Activated CD4-positive, alpha-beta T cell treated with anti-CD3 and anti-CD28 coated beads for 24 hours (primary cell): Measurements from ENCODE around the gene FAM89B.
A peak's percentile ranks its signal among the peaks of the same experiment; 100 is the strongest.

Experiments
- DNase-seq, 2 donors: peaks; one replicate each; pipeline ENCODE4 v3.0.0-alpha.2; 2020; ENCODE audit warnings: low read depth in 2 of 2

Gene FAM89B

DNA sequence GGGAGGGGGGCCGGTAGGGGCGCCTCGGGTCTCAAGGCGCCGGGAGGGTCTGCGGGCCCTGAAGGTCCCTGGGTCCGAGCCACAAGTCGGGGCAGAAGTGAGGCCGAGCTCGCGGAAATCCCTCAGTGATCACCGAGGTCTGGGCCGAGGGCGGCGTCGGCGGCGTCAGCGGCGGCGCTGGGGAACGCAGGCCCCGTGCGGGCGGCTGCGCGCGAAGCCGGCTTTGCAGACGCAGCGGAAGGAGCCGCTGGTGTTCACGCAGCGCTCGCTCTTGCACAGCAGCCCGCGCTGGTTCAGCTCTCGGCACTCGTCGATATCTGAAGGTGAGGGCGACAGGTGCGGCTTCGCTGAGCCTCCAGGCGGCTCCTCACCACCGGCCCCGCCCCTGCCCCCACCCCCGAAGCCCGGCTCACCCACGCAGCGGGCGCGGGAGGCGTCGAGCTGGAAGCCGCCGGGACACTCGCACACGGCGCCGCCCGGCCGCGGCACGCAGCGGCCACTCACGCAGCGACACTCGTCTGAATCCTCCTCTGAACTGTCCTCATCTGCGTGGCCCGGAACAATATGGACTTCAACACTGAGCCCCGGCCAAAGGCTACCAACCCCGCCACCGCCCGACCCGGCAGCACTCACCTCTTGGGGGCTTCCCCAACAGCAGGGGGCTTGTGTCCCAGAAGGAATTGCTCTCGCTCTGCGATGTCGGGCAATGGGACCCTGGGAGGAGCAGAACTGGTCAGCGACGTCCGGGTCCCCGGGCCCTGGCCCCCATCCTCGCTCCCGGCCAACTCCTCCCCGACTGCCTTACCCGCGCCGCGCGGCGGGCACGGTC is 33.2 kb upstream of the FAM89B start:
- no peak for DNase-seq

DNA sequence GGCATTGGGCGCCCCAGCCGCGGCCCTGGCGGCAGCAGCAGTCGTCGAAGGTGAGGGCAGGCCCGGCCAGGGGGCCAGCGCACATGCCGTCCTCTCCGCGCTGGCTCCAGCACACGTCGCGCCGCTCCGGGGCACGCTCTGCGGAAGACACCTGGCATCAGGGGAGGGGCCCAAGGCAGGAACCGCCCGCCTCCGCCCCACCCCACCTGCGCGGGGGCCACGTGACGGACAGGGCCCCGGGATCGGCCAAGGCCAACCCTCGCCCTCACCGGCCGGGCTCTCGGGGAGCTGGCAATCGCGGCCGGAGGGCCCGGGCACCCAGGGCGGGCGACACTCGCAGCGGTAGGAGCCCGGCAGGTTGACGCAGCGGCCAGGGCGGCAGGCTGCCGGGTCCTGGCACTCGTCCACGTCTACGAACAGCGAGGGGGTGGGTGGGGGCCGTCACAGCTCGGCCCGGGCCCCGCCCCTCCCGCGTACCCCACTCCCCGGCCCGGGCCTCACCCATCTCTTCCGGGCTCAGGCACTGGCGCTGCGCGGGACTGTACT is 32.5 kb upstream of the FAM89B start:
- DNase-seq = no peak

DNA sequence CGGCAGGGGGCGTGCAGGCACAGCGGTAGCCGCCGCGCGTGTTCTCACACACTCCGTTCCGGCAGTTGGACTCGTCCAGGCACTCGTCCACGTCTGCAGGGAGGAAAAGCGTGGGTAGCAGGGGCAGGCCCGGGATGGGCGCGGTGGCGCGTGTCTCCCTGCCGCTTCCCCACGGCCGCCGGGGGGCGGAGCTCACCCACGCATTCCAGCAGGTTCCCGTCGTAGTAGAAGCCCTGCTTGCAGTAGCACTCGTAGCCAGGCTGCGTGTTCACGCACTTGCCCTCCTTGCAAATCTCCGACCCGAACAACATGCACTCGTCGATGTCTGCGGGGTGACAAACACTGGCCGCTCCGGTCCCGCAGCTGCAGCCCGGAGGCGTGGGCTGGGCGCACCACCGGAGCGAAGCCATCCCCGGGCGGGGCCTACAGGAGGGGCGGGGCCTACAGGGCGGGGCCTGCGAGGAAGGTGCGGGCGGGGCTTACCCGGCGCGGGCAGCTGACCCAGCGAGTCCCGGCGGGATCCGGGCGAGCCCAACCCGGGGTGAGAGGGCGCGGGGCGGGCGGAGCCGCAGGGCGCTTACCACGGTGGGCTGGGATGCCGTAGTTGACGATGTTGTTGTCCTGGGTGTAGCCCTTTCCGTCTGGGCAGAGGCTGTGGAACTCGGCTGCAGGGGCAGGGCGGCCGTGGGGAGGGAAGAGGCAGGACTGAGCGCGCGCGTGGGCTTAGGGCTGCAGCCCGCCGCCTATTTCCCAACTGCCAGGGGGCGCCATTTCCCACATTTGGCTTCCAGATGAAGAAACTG is 31.8 kb upstream of the FAM89B start:
- DNase-seq = peak; percentile 72 to 82

DNA sequence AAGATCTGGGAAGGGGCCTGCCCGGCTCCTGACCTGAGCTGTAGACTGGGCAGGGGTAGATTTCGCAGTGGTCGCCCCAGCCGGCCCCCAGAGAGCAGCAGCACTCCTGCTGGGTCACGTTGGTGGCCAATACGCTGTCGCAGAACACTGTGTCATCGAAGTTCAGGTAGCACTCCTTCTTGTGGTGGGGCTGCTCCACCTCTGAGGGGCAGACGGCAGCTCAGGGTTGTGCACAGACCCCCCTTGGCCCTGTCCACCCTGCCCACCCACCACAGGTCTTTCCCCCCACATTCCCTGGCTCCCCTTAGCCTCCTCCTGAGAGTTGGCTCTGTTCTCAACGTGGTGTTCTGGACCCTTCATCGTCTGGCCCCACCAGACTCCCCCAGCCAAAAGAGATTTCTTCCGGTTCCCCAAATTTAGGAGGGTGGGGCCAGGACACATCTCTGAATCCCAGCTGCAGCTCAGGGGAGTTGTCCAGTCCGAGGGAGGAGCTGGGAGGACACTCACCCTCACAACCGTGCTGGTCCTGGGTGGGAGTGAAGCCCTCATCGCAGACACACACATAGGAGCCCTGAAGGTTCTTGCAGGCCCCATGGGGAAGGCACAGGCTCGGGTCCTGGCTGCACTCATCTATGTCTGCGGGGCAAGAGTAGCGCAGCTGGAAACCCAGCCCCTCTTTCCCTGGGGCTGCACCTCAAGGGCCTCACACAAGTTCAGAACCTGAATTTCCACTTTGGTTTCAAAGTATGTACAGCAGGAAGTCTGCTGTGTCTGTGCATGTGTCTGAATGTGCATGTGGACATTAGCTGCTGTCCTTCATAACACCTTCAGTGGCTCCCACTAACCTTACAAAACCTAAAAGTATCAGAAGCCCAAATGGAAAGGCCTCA is 31.0 kb upstream of the FAM89B start:
- no peak for DNase-seq

DNA sequence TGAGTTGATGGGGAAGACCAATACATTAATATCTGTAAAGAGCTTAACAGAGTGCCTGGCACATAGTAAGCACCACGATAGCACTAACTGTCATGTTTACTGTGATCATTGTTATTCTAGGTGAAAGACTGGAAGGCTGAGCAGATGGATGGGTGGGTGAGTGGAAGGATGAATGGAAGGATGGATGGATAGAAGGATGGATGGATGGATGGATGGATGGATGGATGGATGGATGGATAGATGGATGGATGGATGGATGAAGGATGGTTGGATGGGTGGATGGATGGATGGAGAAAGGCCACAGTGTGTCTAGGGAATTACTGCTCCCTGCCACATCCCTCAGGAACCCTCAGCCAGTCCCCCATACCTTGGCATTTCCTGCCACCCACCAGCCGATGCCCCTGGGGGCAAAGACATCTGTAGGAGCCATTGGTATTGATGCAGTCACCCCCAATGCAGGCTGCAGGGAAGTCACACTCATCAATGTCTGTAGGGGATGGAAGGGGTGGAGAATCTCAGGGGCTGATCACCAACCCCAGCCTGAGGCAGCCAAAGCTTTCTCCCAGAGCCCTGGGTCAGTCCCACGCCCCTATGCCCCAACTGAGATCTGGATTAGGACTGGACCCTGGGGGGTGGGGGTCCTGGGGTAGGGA is 29.5 kb upstream of the FAM89B start:
- no peak for DNase-seq

DNA sequence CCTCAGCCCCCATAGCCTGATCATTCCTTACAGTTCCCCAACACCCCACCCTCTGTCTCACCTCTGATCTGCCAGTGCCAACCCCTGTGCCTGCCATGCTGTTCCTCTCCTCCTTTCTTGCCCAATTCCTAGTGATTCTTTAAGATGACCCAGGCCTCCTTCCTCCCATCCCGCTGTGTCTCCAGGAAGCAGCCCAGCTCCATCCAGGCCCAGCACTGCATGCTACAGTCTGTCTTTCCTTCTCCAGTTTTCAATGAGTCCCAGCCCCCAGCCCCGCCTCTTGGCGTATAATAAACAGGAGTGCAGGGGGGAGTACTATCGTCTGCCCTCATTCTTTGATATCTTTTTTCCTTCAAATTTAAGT is 26.5 kb upstream of the FAM89B start:
- DNase-seq = no peak

DNA sequence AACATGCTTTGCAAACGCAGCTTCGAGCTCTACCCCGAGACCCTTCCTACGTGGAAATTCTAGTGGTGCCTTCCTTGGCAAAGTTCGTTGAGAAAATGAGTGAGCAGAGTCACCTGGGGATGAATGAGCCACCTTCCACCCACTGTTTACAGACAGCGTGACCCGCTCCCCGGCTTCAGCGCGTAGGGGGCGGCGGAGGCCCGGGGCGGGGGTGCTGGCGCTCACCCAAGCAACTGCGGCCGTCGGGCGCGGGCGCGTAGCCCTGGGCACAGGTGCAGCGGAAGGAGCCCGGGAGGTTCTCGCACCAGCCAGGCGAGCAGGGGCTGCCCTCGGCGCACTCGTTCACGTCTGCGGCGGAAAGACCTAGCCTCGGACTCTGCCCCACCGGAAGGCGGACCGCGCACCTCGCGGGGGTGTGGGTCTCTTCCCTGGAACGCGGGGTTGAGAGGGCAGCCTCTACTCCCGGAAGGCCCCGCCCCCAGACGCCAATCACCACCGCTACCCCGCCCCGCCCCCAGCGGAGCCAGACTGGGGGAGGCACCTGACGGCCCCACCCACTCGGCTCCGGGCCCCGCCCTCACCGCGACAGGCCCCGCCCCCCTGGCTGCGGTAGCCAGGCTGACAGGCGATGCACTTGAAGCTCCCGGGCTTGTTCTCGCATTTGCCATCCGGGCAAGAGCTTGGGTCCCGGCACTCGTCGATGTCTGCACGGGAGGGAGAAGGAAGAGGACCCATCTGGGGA is 25.9 kb upstream of the FAM89B start:
- DNase-seq = peak; percentile 99

DNA sequence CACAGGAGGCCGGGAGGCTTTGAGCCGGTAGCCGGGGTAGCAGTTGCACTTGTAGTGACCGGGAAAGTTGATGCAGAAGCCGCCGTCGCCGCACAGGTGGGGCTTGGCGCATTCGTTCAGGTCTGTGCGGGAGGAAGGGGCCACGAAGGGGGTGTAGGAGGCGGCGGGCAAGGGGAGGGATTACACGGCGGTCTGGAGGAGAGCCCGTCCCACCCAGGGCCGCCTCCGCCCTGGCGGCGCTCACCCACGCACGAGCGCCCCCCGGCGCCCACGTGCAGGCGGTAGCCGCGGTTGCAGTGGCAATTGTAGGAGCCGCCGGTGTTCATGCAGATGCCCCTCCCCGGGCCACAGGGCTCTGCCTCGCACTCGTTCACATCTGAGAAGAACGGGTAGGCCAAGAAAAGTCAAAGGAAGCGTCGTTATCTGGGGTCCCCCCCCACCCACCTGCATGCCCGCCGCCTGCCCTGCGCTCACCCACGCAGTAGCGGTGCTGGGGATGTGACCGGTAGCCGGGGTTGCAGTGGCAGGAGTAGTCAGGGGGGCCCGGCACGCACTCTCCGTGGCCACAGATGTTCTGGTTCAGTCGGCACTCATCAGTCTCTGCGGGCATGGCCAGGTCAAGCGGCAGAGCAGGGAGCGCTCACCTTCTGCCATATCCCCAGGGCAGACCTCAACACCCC is 24.8 kb upstream of the FAM89B start:
- no peak for DNase-seq

DNA sequence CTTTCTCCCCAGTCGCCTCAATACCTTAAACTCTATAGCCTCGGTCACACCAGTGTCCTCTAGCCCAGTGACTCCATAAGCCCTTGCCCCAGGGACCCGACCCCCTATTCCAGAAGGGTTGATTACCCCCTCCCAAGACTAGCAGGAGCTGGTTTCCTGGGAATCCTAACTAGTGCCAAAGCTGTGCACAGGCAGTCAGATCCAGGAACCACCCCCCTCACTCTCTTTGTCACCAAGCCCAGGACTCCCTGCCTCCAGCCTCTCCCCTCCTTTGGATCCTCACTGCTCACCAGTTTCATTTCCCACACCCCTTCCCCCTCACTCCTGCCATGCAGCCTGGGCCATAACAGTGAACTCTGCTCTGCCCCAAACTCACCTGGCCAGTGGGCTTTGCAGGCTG is 23.9 kb upstream of the FAM89B start:
- DNase-seq = no peak

DNA sequence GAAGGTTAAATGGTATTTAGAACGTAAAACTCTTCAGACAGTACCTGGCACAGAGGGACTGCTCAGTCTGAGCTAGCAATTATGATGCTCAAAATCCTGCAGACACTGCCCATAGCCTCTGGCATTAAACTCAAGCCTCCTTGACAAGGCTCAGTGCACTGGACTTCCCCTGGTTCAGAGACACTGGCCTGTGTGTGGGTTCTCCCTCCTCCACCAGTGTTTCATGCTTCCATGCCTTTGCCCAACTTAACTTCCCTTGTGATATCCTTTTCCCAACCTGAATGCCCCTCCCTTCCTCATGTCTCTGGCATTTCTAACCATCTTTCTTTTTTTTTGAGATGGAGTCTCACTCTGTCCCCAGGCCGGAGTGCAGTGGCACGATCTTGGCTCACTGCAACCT is 23.2 kb upstream of the FAM89B start:
- DNase-seq = no peak

DNA sequence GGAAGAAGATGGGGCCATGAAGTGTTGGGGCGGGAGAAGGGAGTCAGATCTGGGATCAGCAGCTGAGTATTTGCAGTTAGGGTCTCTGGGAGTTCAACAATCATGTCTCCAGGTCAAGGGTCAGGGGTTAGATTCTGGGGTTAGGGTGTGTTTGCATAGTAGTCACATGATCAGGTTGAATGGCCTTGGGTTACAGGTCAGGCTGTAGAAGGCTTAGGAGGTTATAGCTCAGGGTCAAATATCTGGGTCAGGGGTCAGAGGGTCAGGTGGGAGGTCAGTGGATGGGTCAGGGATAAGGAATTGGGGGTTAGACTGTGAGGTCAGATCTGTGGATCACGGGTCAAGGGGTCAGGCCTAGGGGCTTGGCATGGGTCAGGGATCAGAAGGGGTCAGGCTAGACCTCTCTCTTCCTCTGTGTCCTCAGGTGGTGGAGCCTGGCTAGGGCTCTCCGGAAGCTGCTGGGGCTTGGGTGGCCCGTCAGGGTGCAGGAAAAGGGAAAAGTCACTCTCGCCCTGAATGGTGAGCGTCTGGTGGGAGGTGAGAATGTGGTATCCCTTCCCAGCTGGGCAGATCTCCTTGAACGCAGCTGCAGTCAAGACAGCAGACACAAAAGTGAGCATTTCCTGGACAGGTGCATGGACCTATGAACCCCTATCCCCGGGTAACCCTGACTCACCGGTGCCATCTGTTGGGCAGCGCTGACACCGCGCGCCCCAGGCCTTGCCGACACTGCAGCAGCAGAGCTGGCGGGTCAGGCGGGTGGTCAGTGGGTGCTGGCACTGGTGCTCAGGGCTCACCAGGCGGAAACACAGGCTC is 20.6 kb upstream of the FAM89B start:
- DNase-seq = no peak

DNA sequence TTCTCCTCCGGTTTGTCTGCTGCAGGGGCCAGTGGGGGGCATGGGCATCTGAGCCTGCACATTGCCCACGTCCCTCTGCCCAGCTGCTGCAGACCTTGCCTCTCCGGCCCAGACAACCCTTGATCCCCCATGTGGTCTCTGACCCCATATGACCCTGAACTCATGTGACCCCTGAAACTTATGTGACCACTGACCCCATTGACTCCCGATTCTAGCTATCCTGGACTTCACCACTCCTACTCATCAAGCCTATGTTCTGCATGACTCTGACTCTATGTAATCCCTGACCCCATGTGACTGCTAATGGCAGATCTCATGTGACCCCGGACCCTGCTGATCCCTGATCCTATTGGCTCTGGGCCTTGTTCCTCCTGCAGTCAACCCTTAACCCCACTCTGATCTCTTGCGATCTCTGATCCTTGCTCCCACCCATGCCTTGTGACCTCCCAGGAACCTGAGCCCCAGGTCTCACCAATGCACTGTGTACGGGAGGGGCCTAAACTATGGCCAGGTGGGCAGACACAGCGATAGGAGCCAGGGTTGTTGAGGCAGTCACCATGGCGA is 19.9 kb upstream of the FAM89B start:
- DNase-seq = no peak

DNA sequence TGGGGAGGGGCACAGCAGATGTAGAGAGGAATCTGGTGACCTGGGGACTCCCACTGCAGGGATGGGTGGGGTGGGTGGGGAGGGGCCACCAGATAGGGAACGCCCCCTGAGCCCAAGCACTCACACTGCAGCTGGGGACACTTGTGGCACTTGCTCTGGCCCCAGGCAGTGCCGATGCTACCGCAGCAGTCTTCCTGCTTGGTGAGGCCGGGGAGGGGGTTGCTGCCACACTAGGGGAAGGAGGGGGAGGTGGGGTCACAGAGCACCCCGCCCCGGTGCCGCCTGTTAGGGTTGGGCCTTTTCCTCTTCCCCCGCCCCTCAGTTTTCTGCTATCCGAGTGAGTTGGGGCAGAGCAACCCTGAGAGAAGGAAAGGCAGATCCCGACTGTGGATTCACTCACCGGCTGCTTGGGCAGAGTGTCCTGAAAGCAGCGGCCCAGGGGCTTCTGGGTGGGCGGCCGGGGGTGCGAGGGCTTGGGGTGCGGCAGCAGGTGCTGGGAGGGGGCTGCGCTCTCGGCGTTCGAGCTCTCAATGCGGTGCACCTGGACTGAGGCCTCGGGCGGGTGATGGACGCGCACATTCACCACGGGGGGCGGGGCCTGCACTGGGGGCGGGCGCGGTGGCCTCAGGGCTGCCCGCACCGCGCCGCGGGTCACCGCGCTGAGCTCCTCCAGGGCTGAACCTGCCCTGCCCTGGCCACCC is 18.9 kb upstream of the FAM89B start:
- DNase-seq = no peak

DNA sequence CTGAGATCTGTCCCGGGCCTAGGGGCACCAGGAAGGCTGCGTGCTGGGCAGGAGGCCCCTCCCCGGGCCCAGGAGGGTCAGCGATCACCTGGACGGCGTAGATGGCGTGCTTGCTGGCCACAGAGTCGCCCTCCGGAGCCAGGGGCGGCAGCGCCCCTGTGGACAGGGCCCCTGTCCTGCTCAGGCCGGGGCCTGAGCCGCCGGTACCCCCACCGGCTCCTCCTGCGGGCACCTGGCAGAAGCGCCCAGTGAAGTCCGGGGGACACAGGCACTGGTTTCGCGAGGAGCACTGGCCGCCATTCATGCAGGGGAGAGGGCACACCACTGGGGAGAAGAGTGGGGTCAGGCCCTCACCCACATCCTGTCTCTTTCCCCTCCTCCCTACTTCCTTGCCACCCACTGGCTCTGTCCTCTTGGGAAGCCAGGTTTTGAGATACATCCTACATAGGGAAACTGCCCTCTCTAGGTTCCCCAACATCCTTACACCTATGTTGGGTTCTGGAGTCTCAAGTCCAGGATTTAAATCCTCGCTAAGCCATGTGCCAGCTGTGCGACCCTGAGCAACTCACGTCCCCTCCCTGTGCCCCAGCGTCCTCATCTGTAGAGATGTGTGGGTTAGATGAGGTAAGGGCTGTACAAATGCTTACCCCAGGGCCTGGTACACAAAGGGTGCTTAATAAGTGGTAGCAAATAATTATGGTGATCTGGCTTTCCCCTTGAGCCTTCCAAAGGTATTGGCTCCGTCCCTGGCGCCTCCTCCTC is 18.1 kb upstream of the FAM89B start:
- DNase-seq = no peak

DNA sequence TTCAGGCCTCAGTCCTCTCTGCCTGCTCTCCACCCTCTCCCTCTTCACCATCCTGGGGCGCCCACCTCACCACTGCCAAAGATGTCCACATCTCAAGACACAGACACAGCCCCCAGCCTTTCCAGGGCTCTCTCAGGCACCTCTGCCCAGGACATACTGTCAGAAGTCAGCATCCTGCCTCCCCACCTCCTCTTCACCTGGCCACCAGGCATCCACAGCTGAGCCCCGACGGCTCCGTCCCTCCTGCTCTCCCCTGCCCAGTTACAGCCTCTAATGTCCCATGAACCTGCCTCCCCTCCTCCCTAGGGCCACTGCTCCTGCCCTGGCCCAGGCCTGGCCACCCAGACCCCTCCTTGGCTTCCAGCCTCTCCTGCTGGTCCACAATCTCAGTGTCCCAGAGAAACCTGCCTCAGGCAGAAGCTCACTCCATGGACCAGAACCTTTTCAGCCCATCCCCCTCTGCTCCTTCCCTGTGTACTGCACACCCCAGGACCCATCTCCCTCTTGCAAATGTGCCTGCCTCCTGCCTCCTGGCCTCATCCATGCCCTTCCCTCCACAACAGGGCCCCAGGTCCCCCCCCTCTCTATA is 17.4 kb upstream of the FAM89B start:
- DNase-seq = no peak

DNA sequence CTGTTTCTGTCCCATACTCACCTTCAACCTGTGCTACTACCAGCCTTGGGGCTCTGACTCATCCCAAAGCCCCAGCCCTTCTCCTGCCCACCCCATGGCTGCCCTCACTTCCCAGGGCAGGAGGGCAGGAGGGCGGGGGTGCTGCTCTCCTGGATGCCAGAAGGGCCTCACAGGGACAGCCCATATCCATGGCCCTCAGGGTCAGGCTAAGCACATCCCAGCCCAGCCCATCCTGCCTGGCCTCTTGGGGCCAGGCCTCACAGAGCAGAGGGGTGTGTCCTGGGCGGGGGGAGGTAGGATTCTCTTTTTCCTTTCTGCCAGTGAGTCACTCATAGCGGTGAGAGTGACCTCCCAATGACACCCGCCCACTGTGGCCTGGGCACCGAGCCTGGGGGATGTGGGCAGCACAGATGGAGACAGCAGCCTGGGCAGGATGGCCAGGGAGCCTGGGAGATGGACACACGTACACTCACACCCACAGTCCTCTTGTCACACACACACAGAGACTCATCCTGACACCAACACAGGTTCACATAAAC is 16.6 kb upstream of the FAM89B start:
- DNase-seq = no peak
